Activated CD4-positive, CD25-positive, alpha-beta regulatory T cell treated with anti-CD3 and anti-CD28 coated beads, Interleukin-2, amount 50 U/mL, for 24 hours (primary cell): ENCODE results near the gene SH3D21.

ENCODE experiments used
- ATAC-seq, 2 donors: fragments of 150-1000 bp; cut with Tn5 transposase; one replicate each; pipeline ENCODE4 v1.10.0; 2021; ENCODE audit warnings: mild to moderate bottlenecking in 1 of 2, moderate library complexity in 1 of 2

Gene SH3D21

GRCh38 chr1:36359911-36360550 lies 53.9 kb downstream of the SH3D21 start:
- peak; percentile 76 to 87 for ATAC-seq

GRCh38 chr1:36365381-36365780 lies 59.2 kb downstream of the SH3D21 start:
- no peak for ATAC-seq

GRCh38 chr1:36366091-36366661 lies 60.0 kb downstream of the SH3D21 start:
- ATAC-seq = peak; percentile 69 to 73

- no peak for ATAC-seq
Observed at GRCh38 chr1:36367066-36367465, 60.9 kb downstream of the SH3D21 start.

GRCh38 chr1:36367798-36368197 lies 61.6 kb downstream of the SH3D21 start:
- ATAC-seq = no peak

GRCh38 chr1:36369061-36369861 lies 63.1 kb downstream of the SH3D21 start:
- peak; percentile 38 to 54 for ATAC-seq
